ENCODE data around the gene SPPL3.
"Not testable (repeated sequence)": the region's sequence is repeated elsewhere in the genome, so short reads cannot be mapped to it uniquely, and the experiment has no call there.

Gene SPPL3

DNA sequence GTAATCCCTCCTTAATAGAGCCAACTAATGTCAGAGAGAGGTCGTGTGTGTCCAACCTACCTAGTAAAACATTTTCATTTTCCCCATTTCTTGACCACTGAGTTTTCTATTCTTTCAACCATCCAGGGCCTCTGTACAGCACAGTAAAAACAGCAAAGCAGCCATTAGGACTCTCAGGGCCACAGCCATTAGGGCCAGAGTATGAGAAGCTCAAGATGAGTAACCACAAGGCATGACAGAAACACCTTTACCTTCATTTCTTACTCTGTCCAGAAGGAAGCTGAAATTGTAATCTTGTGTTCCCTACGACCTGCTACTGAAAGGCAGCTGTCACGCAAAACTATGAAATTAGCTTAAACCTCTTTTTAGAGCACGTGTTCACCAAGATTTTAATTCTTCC is 2.3 kb downstream of the SPPL3 start:
- TF ChIP-seq CTCF (IDR thresholded peaks at IDR 0.05; ENCODE audit: extremely low read depth, missing control alignments): no peak
- no peak for DNase-seq (ENCODE audit: low spot score)

- not testable (repeated sequence) for DNase-seq (ENCODE audit: low spot score)
Observed at GRCh38 chr12:120901101-120901500, 3.1 kb downstream of the SPPL3 start.

GRCh38 chr12:120895532-120895931 is 8.6 kb downstream of the SPPL3 start:
- no peak for TF ChIP-seq CTCF (IDR thresholded peaks at IDR 0.05; ENCODE audit: extremely low read depth, missing control alignments)
- DNase-seq (ENCODE audit: low spot score): no peak

DNA sequence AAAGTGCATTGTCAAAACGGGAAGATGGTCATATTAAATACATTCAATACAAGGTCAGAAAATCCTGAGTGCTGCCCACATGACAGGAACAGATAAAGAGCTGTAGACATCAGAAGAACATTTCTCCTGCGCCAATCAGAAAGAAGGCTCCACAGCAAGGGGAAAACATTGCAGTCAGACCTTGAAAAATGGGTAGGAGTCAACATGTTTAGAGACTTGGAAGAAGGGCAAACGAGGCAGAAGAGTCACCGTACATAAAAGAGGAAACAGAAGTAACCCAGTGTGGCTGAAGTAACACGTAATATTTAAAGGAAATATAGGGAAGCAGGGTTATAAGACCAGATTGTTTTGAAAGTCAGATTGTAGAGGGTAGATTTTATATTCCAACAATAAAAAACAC is 11.9 kb downstream of the SPPL3 start:
- TF ChIP-seq CTCF (IDR thresholded peaks at IDR 0.05; ENCODE audit: extremely low read depth, missing control alignments): no peak
- no peak for DNase-seq (ENCODE audit: low spot score)

- DNase-seq (ENCODE audit: low spot score): no peak
- TF ChIP-seq CTCF (IDR thresholded peaks at IDR 0.05; ENCODE audit: extremely low read depth, missing control alignments): no peak
Observed at GRCh38 chr12:120890963-120891362, 13.2 kb downstream of the SPPL3 start.

DNA sequence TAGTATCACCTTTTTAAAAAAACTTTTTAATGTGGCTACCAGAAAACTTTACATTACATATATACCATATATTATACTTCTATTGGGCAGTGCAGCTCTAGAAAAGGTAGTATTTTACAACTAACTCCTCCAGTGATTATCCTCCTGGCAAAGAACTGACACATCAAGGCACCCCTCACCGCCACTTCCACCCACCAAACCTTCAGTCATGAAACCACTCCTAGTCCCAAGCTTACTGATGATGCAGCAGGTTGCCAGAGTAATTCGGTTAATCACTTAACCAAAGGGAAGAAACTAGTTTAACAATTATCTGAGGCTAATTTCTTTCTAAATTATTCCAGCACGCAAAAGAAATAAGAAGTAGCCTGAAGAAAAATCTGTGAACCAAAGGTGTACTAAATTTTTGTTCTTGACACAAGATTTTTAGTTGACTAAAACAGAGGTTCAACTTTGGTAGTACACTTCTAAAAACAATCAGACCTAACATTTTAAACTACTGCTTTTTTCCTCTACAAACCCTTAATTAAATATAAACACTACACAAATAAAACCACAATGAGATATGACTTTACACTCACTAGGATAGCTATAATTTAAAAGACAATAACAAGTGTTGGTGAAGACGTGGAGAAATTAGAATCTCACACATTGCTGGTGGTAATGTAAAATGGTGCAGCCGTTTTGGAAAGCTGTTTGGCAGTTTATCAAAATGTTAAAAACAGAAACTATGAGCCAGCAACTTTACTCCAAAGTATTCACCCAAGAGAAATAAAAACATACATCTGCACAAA is 16.7 kb downstream of the SPPL3 start:
- no peak for TF ChIP-seq CTCF (IDR thresholded peaks at IDR 0.05; ENCODE audit: extremely low read depth, missing control alignments)
- no peak for DNase-seq (ENCODE audit: low spot score)

GRCh38 chr12:120886199-120887018 is 17.7 kb downstream of the SPPL3 start:
- peak; percentile 38 for DNase-seq (ENCODE audit: low spot score)
- no peak for TF ChIP-seq CTCF (IDR thresholded peaks at IDR 0.05; ENCODE audit: extremely low read depth, missing control alignments)
